Cardiac muscle cell (in vitro differentiated cells and primary cell): ENCODE data around the gene SUCLG1. TPM values are rescaled to one million over a fixed set of nuclear protein-coding genes. Genes with fewer than 3 reads are reported as not detected.

Source experiments
- DNase-seq, 2 donors: peaks; one replicate each; pipeline versions ENCODE4 v3.0.0 to v3.0.0-alpha.2; 2010 to 2017; ENCODE audit warnings: low read depth in 1 of 2, low spot score in 1 of 2
- H3K27ac ChIP-seq: fragments of 200-600 bp; sonication (generic); 2 replicates; pipeline ENCODE4 v1.5.1; 2016
- H3K27me3 ChIP-seq: fragments of 200-600 bp; sonication (generic); 2 replicates; pipeline ENCODE4 v1.6.0; 2016; ENCODE audit warnings: control low read depth
- H3K36me3 ChIP-seq: fragments of 200-600 bp; sonication (generic); 2 replicates; pipeline ENCODE4 v1.5.1; 2016; ENCODE audit warnings: control low read depth
- H3K4me1 ChIP-seq: fragments of 200-600 bp; sonication (generic); 2 replicates; pipeline ENCODE4 v1.8.1; 2017; ENCODE audit warnings: low read depth, mild to moderate bottlenecking, mixed run types
- H3K4me3 ChIP-seq: fragments of 200-600 bp; sonication (generic); 2 replicates; pipeline ENCODE4 v1.5.1; 2016; ENCODE audit warnings: mild to moderate bottlenecking
- H3K9me3 ChIP-seq: fragments of 200-600 bp; sonication (generic); 2 replicates; pipeline ENCODE4 v1.5.1; 2017; ENCODE audit warnings: low read depth, mild to moderate bottlenecking, control low read depth
- polyA plus RNA-seq: library from polyadenylated mRNA; unstranded; fragments of >200 nt; fragmentation: Nextera tagmentation; extraction: Ambion mirVana; gene quantifications from 2 replicates; pipeline ENCODE4 v1.2.1, GENCODE V29; 2016
- total RNA-seq: library from RNA; depleted of rRNA; stranded (reverse); fragments of >200 nt; gene quantifications from 2 replicates; pipeline ENCODE4 v1.2.3, GENCODE V29; 2016
- TF ChIP-seq, protein P1 (sequence below): IDR thresholded peaks from 2 replicates; pipeline ENCODE4 v1.5.1; 2012; ENCODE audit warnings: low read depth, mild to moderate bottlenecking, low read length

The SUCLG1 gene
- total and polyA plus RNA-seq, 2 experiments from 2014 or later = 56.4 to 158 TPM

DNA sequence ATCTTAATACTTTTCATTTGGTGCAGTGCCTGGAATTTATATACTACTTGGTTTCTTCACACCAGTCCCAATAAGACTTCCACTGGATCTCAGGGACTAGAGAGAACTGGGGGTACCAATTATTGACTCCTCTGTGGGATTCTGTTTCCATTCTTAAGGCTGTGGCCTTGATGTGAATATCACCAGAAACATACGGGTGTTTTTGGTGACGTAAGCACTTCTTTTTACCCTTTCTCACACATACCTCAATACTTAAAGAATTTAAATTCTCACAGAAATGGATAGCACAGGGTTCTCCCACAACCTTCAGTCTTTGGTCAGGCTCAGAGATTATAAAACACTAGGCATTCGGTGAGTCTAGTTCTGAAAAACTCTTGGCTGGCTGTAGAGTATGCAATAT lies 84.1 kb downstream of the SUCLG1 start:
- Histone ChIP-seq H3K36me3 (no peaks in the 10 kb centered on the region), H3K4me1 (no peaks in the 10 kb centered on the region), H3K27me3 (no peaks in the 10 kb centered on the region), H3K9me3 (no peaks in the 10 kb centered on the region), H3K27ac (no peak overlapping the region), H3K4me3 (no peak overlapping the region)
- TF ChIP-seq, protein P1, sequence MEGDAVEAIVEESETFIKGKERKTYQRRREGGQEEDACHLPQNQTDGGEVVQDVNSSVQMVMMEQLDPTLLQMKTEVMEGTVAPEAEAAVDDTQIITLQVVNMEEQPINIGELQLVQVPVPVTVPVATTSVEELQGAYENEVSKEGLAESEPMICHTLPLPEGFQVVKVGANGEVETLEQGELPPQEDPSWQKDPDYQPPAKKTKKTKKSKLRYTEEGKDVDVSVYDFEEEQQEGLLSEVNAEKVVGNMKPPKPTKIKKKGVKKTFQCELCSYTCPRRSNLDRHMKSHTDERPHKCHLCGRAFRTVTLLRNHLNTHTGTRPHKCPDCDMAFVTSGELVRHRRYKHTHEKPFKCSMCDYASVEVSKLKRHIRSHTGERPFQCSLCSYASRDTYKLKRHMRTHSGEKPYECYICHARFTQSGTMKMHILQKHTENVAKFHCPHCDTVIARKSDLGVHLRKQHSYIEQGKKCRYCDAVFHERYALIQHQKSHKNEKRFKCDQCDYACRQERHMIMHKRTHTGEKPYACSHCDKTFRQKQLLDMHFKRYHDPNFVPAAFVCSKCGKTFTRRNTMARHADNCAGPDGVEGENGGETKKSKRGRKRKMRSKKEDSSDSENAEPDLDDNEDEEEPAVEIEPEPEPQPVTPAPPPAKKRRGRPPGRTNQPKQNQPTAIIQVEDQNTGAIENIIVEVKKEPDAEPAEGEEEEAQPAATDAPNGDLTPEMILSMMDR = no peak
- no peak for DNase-seq

DNA sequence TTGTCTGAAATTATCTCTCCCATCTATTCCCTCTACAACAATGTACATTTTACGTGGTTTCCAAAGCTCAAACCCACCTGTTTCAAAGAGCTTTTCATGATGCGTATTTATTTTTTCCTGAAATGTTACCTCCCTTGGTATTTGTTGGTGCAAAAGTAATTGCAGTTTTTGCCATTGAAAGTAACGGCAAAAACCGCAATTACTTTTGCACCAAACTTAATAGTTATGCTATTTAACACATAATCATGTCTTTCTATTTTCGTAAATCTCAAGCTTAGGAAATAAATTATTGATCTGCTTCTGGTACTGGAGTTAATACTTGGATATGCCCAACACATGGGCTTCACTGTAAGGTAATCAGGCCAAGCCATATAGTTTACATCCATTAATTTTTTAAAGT lies 85.2 kb downstream of the SUCLG1 start:
- H3K9me3 ChIP-seq = no peaks in the 10 kb centered on the region
- H3K4me3 ChIP-seq = no peak overlapping the region
- no peaks in the 10 kb centered on the region for H3K4me1 ChIP-seq
- H3K36me3 ChIP-seq = no peaks in the 10 kb centered on the region
- H3K27ac ChIP-seq = no peak overlapping the region
- TF ChIP-seq, protein P1 = no peak
- DNase-seq = no peak
- no peaks in the 10 kb centered on the region for H3K27me3 ChIP-seq

Other genes starting within 250 kb of the SUCLG1 start
- 0.18 and 0.66 TPM in 2 replicates for gene DNAH6, start 57.2 kb upstream of the SUCLG1 start, total RNA-seq
- 0.45 and 0.73 TPM in 2 replicates for gene DNAH6, start 57.2 kb upstream of the SUCLG1 start, polyA plus RNA-seq